Measurements from ENCODE around the gene PPP2R2D.

Gene PPP2R2D

GRCh38 chr10:131972474-131973071 is 71.8 kb downstream of the PPP2R2D start:
- DNase-seq (ENCODE audit: extremely low read depth, insufficient read length) = no peak
- Histone ChIP-seq H3K36me3 (ENCODE audit: control insufficient read depth, insufficient read depth, low read length) (peaks cover 25% of the 10 kb centered on the region), H3K4me3 (replicated peaks; ENCODE audit: low read depth, low read length) (no peak overlapping the region), H3K27me3 (replicated peaks; ENCODE audit: control insufficient read depth, insufficient read depth, low read length) (no peaks in the 10 kb centered on the region)
- TF ChIP-seq CTCF (IDR thresholded peaks at IDR 0.05; ENCODE audit: insufficient read depth, low read length, poor library complexity, severe bottlenecking) = no peak

GRCh38 chr10:131973160-131973951 is 72.5 kb downstream of the PPP2R2D start:
- peaks cover 25% of the 10 kb centered on the region for H3K36me3 ChIP-seq (ENCODE audit: control insufficient read depth, insufficient read depth, low read length)
- DNase-seq (ENCODE audit: extremely low read depth, insufficient read length) = no peak
- TF ChIP-seq CTCF (IDR thresholded peaks at IDR 0.05; ENCODE audit: insufficient read depth, low read length, poor library complexity, severe bottlenecking) = no peak
- no peak overlapping the region for H3K4me3 ChIP-seq (replicated peaks; ENCODE audit: low read depth, low read length)
- no peaks in the 10 kb centered on the region for H3K27me3 ChIP-seq (replicated peaks; ENCODE audit: control insufficient read depth, insufficient read depth, low read length)

GRCh38 chr10:131974034-131974817 is 73.4 kb downstream of the PPP2R2D start:
- DNase-seq (ENCODE audit: extremely low read depth, insufficient read length) = no peak
- H3K27me3 ChIP-seq (replicated peaks; ENCODE audit: control insufficient read depth, insufficient read depth, low read length) = no peaks in the 10 kb centered on the region
- no peak for TF ChIP-seq CTCF (IDR thresholded peaks at IDR 0.05; ENCODE audit: insufficient read depth, low read length, poor library complexity, severe bottlenecking)
- peaks cover 19% of the 10 kb centered on the region for H3K36me3 ChIP-seq (ENCODE audit: control insufficient read depth, insufficient read depth, low read length)
- no peak overlapping the region for H3K4me3 ChIP-seq (replicated peaks; ENCODE audit: low read depth, low read length)

GRCh38 chr10:131975003-131975402 is 74.2 kb downstream of the PPP2R2D start:
- DNase-seq (ENCODE audit: extremely low read depth, insufficient read length) = no peak
- Histone ChIP-seq H3K36me3 (ENCODE audit: control insufficient read depth, insufficient read depth, low read length) (peaks cover 15% of the 10 kb centered on the region), H3K27me3 (replicated peaks; ENCODE audit: control insufficient read depth, insufficient read depth, low read length) (no peaks in the 10 kb centered on the region), H3K4me3 (replicated peaks; ENCODE audit: low read depth, low read length) (no peak overlapping the region)
- no peak for TF ChIP-seq CTCF (IDR thresholded peaks at IDR 0.05; ENCODE audit: insufficient read depth, low read length, poor library complexity, severe bottlenecking)

GRCh38 chr10:131975796-131976195 is 75.0 kb downstream of the PPP2R2D start:
- no peak for TF ChIP-seq CTCF (IDR thresholded peaks at IDR 0.05; ENCODE audit: insufficient read depth, low read length, poor library complexity, severe bottlenecking)
- Histone ChIP-seq H3K36me3 (ENCODE audit: control insufficient read depth, insufficient read depth, low read length) (peaks cover 8% of the 10 kb centered on the region), H3K27me3 (replicated peaks; ENCODE audit: control insufficient read depth, insufficient read depth, low read length) (no peaks in the 10 kb centered on the region), H3K4me3 (replicated peaks; ENCODE audit: low read depth, low read length) (no peak overlapping the region)
- no peak for DNase-seq (ENCODE audit: extremely low read depth, insufficient read length)

Measured in GM06990 (cell line).